ENCODE measurements around the gene MCUB.

The MCUB gene

DNA sequence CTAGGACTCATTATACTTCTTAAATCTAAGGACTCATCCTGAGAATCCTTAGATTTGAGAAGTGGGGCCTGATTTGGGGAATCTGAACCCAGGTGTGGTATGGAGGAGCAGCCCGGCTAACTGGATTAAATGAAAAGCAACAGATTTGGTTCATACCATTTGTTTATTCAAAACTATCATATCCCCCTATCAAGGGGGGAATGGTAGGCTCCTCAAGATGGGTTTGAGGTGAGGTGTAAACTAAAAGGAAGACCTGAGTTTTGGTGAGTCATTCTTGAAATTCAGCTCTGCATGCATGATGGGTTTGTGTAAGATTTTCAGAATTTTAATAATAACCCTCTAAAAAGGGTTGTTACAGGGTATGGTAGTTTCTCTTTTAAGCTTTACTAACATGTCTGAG, 89.8 kb downstream of the MCUB start:
- no peak overlapping the region for H3K9ac ChIP-seq (ENCODE audit: insufficient read length)
- no peaks in the 10 kb centered on the region for H3K9me3 ChIP-seq (ENCODE audit: low read depth, low read length)
- H3K4me3 ChIP-seq: no peak overlapping the region
- H3K27ac ChIP-seq: no peak overlapping the region
- H3K36me3 ChIP-seq (ENCODE audit: insufficient read depth, low read length): no peaks in the 10 kb centered on the region
- no peak for DNase-seq (ENCODE audit: low read depth, low spot score)
- no peak for TF ChIP-seq FOXP2 (optimal IDR thresholded peaks at IDR 0.05; ENCODE audit: control extremely low read depth, extremely low read length, insufficient read depth)
- TF ChIP-seq EZH2 (IDR thresholded peaks at IDR 0.05): no peak
- no peak for TF ChIP-seq POLR2AphosphoS5 (IDR thresholded peaks at IDR 0.05; ENCODE audit: borderline replicate concordance, low read depth, low read length)

GRCh38 chr4:109655396-109655795, 95.3 kb downstream of the MCUB start:
- no peak for DNase-seq (ENCODE audit: low read depth, low spot score)
- no peak overlapping the region for H3K4me3 ChIP-seq
- no peaks in the 10 kb centered on the region for H3K9me3 ChIP-seq (ENCODE audit: low read depth, low read length)
- TF ChIP-seq POLR2AphosphoS5 (IDR thresholded peaks at IDR 0.05; ENCODE audit: borderline replicate concordance, low read depth, low read length): no peak
- TF ChIP-seq EZH2 (IDR thresholded peaks at IDR 0.05): no peak
- no peaks in the 10 kb centered on the region for H3K36me3 ChIP-seq (ENCODE audit: insufficient read depth, low read length)
- no peak overlapping the region for H3K27ac ChIP-seq
- H3K9ac ChIP-seq (ENCODE audit: insufficient read length): no peak overlapping the region

DNA sequence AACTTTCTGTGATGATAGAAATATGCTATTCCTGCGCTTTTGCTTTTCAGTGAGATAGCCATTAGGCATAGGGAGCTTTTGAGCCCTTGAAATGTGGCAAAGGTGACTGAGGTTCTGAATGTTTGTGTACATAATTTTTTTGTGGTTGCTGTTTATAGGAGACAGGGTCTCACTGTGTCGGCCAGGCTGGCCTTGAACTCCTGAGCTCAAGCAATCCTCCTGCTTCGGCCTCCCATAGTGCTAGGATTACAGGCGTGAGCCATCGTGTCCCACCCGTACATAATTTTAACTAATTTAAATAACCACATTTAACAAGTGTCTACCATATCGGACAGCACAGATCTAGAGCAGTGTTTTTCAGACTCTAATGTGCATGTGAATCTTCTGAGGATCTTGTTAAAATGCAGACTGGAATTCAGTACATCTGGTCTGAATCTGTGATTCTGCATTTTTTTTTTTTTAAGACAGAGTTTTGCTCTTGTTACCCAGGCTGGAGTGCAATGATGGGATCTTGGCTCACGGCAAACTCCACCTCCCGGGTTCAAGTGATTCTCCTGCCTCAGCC, 97.9 kb downstream of the MCUB start:
- no peak for DNase-seq (ENCODE audit: low read depth, low spot score)
- TF ChIP-seq FOXP2 (optimal IDR thresholded peaks at IDR 0.05; ENCODE audit: control extremely low read depth, extremely low read length, insufficient read depth) (no peak), POLR2AphosphoS5 (IDR thresholded peaks at IDR 0.05; ENCODE audit: borderline replicate concordance, low read depth, low read length) (no peak), EZH2 (IDR thresholded peaks at IDR 0.05) (no peak)
- no peaks in the 10 kb centered on the region for H3K9me3 ChIP-seq (ENCODE audit: low read depth, low read length)
- no peak overlapping the region for H3K4me3 ChIP-seq
- H3K27ac ChIP-seq: no peak overlapping the region
- no peaks in the 10 kb centered on the region for H3K36me3 ChIP-seq (ENCODE audit: insufficient read depth, low read length)
- no peak overlapping the region for H3K9ac ChIP-seq (ENCODE audit: insufficient read length)

- no peak for DNase-seq (ENCODE audit: low read depth, low spot score)
- no peak for TF ChIP-seq POLR2AphosphoS5 (IDR thresholded peaks at IDR 0.05; ENCODE audit: borderline replicate concordance, low read depth, low read length)
- no peak for TF ChIP-seq EZH2 (IDR thresholded peaks at IDR 0.05)
- TF ChIP-seq FOXP2 (optimal IDR thresholded peaks at IDR 0.05; ENCODE audit: control extremely low read depth, extremely low read length, insufficient read depth): no peak
- no peaks in the 10 kb centered on the region for H3K9me3 ChIP-seq (ENCODE audit: low read depth, low read length)
- H3K9ac ChIP-seq (ENCODE audit: insufficient read length): no peak overlapping the region
- no peak overlapping the region for H3K27ac ChIP-seq
- H3K36me3 ChIP-seq (ENCODE audit: insufficient read depth, low read length): no peaks in the 10 kb centered on the region
- H3K4me3 ChIP-seq: no peak overlapping the region
These were observed 98.9 kb downstream of the MCUB start for GRCh38 chr4:109658871-109659410.

DNA sequence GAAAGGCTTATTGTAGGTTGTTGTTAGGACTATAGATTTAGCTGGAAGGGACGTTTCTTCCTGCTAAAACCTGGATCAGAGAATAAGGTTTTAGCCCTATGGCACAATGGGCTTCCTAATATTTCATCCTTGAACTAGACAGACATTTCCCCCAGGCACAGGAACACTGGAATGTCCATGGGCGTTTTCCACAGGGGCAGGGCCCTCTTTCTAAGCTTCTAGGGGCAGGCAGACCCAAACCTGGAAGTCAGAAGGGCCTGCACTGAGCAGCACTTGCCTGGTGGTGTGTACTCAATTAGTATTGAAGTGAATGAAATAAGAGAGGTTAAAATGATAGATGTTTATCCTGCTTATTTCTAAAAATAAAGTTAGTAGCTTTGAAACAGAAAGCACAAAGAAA, 102.1 kb downstream of the MCUB start:
- Histone ChIP-seq H3K9me3 (ENCODE audit: low read depth, low read length) (no peaks in the 10 kb centered on the region), H3K27ac (no peak overlapping the region), H3K36me3 (ENCODE audit: insufficient read depth, low read length) (no peaks in the 10 kb centered on the region), H3K9ac (ENCODE audit: insufficient read length) (no peak overlapping the region), H3K4me3 (no peak overlapping the region)
- DNase-seq (ENCODE audit: low read depth, low spot score): no peak
- TF ChIP-seq POLR2AphosphoS5 (IDR thresholded peaks at IDR 0.05; ENCODE audit: borderline replicate concordance, low read depth, low read length) (no peak), FOXP2 (optimal IDR thresholded peaks at IDR 0.05; ENCODE audit: control extremely low read depth, extremely low read length, insufficient read depth) (no peak), EZH2 (IDR thresholded peaks at IDR 0.05) (no peak)

- no peaks in the 10 kb centered on the region for H3K9me3 ChIP-seq (ENCODE audit: low read depth, low read length)
- H3K36me3 ChIP-seq (ENCODE audit: insufficient read depth, low read length): no peaks in the 10 kb centered on the region
- no peak for TF ChIP-seq FOXP2 (optimal IDR thresholded peaks at IDR 0.05; ENCODE audit: control extremely low read depth, extremely low read length, insufficient read depth)
- TF ChIP-seq EZH2 (IDR thresholded peaks at IDR 0.05): no peak
- TF ChIP-seq POLR2AphosphoS5 (IDR thresholded peaks at IDR 0.05; ENCODE audit: borderline replicate concordance, low read depth, low read length): no peak
- no peak for DNase-seq (ENCODE audit: low read depth, low spot score)
- no peak overlapping the region for H3K27ac ChIP-seq
- no peak overlapping the region for H3K4me3 ChIP-seq
- H3K9ac ChIP-seq (ENCODE audit: insufficient read length): no peak overlapping the region
These were observed 102.7 kb downstream of the MCUB start for GRCh38 chr4:109662771-109663170.

DNA sequence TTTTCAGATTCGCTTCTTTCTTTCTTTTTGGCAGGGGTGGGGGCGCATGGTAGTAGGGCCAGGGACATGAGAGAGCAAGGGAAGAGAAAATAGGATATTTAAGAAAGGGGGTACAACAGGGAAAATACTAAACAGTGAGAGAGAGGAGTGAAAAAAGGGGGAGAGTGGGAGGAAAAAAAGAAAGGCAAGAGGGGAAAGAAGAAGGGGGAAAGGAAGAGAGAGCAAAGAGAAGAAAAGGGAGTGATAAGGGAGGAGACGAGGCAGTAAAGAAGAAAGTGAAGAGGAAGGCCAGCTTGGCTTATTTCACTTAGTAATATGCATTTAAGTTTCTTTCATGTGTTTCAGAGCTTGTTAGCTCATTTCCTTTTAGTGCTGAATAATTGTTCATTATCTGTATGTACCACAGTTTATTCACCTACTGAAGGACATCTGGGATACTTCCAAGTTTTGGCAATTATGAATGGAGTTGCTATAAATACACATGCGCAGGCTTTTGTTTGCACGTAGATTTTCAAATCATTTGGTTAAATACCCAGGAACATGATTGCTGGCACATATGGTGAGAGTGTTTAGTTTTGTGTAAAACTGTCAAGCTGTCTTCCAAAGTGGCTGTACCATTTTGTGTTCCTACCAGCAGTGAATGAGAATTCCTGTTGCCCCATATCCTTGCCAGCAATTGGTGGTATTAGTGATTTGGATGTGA, 105.9 kb downstream of the MCUB start:
- Histone ChIP-seq H3K36me3 (ENCODE audit: insufficient read depth, low read length) (no peaks in the 10 kb centered on the region), H3K9me3 (ENCODE audit: low read depth, low read length) (no peaks in the 10 kb centered on the region)
- DNase-seq (ENCODE audit: low read depth, low spot score): no peak

DNA sequence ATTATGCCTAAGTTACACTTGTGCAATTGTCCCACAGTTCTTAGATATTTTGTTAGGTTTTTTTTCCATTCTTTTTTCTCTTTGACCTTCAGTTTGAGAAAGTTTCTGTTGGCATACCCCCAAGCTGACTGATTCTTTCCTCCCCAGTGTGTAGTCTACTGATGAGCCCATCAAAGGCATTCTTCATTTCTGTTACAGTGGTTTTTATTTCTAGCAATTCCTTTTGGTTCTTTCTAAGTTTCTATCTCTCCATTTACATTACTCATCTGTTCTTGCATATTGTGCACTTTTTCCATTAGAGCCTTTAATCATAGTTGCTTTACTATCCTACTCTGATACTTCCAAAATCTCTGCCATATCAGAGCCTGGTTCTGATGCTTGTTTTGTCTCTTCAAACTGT, 111.3 kb downstream of the MCUB start:
- DNase-seq (ENCODE audit: low read depth, low spot score): no peak
- Histone ChIP-seq H3K9me3 (ENCODE audit: low read depth, low read length) (no peaks in the 10 kb centered on the region; the same call in 1 of the 2 replicates), H3K36me3 (ENCODE audit: insufficient read depth, low read length) (no peaks in the 10 kb centered on the region), H3K9ac (ENCODE audit: insufficient read length) (no peak overlapping the region), H3K27ac (no peak overlapping the region), H3K4me3 (no peak overlapping the region)
- TF ChIP-seq POLR2AphosphoS5 (IDR thresholded peaks at IDR 0.05; ENCODE audit: borderline replicate concordance, low read depth, low read length) (no peak), FOXP2 (optimal IDR thresholded peaks at IDR 0.05; ENCODE audit: control extremely low read depth, extremely low read length, insufficient read depth) (no peak), EZH2 (IDR thresholded peaks at IDR 0.05) (no peak)

More for the DNA sequence above, 105.9 kb downstream of the MCUB start:
- Histone ChIP-seq H3K4me3 (no peak overlapping the region), H3K27ac (no peak overlapping the region), H3K9ac (ENCODE audit: insufficient read length) (no peak overlapping the region)
- TF ChIP-seq POLR2AphosphoS5 (IDR thresholded peaks at IDR 0.05; ENCODE audit: borderline replicate concordance, low read depth, low read length) (no peak), EZH2 (IDR thresholded peaks at IDR 0.05) (no peak), FOXP2 (optimal IDR thresholded peaks at IDR 0.05; ENCODE audit: control extremely low read depth, extremely low read length, insufficient read depth) (no peak)
